Adipocyte (in vitro differentiated cells): ENCODE measurements around the gene SCCPDH.
"Not testable (repeated sequence)": the region's sequence is repeated elsewhere in the genome, so short reads cannot be mapped to it uniquely, and the experiment has no call there.

Source experiments
- DNase-seq: peaks from one replicate; pipeline ENCODE4 v3.0.0-alpha.2; 2015; ENCODE audit warnings: low read depth
- H3K27me3 ChIP-seq: replicated peaks from 2 replicates; pipeline ENCODE4 v1.7.0; 2013; ENCODE audit warnings: mild to moderate bottlenecking, low read length, moderate library complexity; ENCODE audit not compliant: control insufficient read depth, insufficient read depth
- H3K36me3 ChIP-seq: 2 replicates; pipeline ENCODE4 v1.7.0; 2013; ENCODE audit warnings: low read length, mild to moderate bottlenecking, moderate library complexity; ENCODE audit not compliant: control insufficient read depth, insufficient read depth, severe bottlenecking
- H3K4me1 ChIP-seq: 2 replicates; pipeline ENCODE4 v1.7.0; 2013; ENCODE audit warnings: mild to moderate bottlenecking, low read length, moderate library complexity; ENCODE audit not compliant: control insufficient read depth, insufficient read depth
- H3K4me3 ChIP-seq: 2 replicates; pipeline ENCODE4 v1.7.0; 2013; ENCODE audit warnings: mild to moderate bottlenecking, low read length, moderate library complexity
- H3K9ac ChIP-seq: 2 replicates; pipeline ENCODE4 v1.7.0; 2013; ENCODE audit warnings: mild to moderate bottlenecking, low read length, moderate library complexity
- H3K9me3 ChIP-seq: 2 replicates; pipeline ENCODE4 v1.7.0; 2013; ENCODE audit warnings: mild to moderate bottlenecking, low read length, moderate library complexity; ENCODE audit not compliant: control insufficient read depth

SCCPDH gene

DNA sequence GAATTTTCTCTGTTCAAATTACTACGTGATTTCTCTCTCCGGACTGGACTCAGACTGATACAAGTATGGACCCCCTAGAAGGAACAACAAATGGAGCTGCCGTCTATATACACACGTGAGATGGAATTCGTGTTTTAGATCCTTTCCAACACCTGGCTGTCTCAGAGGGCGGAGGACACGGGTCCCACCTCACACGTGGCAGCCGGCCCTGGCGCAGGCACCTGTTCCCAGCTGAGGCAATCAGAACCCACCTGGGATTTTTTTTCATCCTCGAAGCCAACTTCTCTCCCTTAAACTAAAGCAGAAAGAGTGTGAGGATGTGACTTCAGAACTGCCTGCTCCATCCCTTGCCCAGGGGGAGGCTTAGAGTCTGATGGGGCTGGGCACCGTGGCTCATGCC lies 34.1 kb upstream of the SCCPDH start:
- Histone ChIP-seq H3K27me3 (no peaks in the 10 kb centered on the region), H3K36me3 (no peaks in the 10 kb centered on the region), H3K9me3 (no peaks in the 10 kb centered on the region), H3K4me3 (no peak overlapping the region), H3K9ac (peak overlapping the region; percentile 42), H3K4me1 (peaks cover 7% of the 10 kb centered on the region)
- no peak for DNase-seq

GRCh38 chr1:246691622-246692495 lies 32.4 kb upstream of the SCCPDH start:
- Histone ChIP-seq H3K27me3 (no peaks in the 10 kb centered on the region), H3K36me3 (no peaks in the 10 kb centered on the region), H3K9ac (peak overlapping the region; percentile 47), H3K9me3 (no peaks in the 10 kb centered on the region), H3K4me3 (no peak overlapping the region), H3K4me1 (peaks cover 9% of the 10 kb centered on the region)
- DNase-seq, result no peak

DNA sequence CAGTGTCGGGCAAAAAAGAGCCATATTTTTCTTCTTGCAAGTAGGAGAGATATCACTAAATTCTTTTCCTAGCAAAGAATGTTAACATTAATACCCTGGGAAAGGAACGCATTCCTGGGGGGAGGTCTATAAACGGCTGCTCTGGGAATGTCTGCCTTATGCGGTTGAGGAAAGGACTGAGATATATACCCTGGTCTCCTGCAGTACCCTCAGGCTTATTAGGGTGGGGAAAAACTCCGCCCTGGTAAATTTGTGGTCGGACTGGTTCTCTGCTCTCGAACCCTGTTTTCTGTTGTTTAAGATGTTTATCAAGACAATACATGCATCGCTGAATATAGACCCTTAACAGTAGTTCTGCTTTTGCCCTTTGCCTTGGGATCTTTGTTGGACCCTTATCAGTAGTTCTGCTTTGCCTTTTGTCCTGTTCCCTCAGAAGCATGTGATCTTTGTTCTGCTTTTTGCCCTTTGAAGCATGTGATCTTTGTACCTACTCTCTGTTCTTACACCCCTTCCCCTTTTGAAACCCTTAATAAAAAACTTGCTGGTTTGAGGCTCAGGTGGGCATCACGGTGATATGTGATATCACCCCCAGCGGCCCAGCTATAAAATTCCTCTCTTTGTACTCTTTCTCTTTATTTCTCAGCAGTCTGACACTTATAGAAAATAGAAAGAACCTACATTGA lies 29.9 kb upstream of the SCCPDH start:
- H3K4me1 ChIP-seq, result peaks cover 17% of the 10 kb centered on the region
- H3K9ac ChIP-seq, H3K27me3 ChIP-seq, DNase-seq, H3K4me3 ChIP-seq, H3K36me3 ChIP-seq, H3K9me3 ChIP-seq: not testable (repeated sequence)

DNA sequence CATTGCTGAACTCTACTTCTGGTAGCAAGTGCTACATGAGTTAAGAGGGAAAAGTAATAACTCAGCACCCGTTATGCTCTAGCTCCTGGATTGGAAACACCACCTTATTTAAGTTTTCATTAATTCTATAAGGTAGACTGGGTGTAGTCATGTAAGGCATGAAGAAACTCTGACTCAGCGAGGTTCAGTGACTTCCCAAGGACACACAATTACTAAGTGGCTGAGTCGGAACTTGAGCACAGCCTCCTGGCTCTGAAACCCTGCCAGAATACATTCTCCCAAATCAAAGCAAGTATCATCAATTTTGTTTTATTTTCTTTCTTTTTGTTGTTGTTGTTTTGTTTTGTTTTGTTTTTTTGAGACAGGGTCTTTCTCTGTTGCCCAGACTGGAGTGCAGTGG lies 29.1 kb upstream of the SCCPDH start:
- DNase-seq, result no peak
- no peak overlapping the region for H3K9ac ChIP-seq
- H3K27me3 ChIP-seq, result no peaks in the 10 kb centered on the region
- H3K36me3 ChIP-seq, result no peaks in the 10 kb centered on the region
- H3K4me3 ChIP-seq, result no peak overlapping the region
- H3K4me1 ChIP-seq, result peaks cover 17% of the 10 kb centered on the region
- H3K9me3 ChIP-seq, result no peaks in the 10 kb centered on the region

DNA sequence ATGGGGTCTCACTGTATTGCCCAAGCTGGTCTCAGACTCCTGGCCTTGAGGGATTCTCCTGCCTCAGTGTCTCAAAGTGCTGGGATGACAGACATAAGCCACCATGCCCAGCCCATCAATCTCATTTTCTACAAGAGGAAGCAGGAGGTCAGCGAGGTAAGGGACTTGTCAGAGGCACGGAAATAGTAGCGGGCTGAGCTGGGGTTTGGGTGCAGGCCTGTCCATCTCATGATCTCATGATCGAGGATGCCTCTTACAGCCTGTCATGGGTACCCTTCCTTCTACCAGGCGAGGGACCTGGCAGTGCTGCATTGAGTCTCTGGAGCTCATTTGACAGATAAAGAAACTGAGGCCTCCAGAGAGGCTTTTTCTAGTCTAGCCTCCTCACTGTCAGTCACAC lies 28.5 kb upstream of the SCCPDH start:
- Histone ChIP-seq H3K4me1 (peaks cover 17% of the 10 kb centered on the region), H3K36me3 (no peaks in the 10 kb centered on the region), H3K4me3 (no peak overlapping the region), H3K27me3 (no peaks in the 10 kb centered on the region), H3K9ac (no peak overlapping the region), H3K9me3 (no peaks in the 10 kb centered on the region)
- DNase-seq, result no peak

DNA sequence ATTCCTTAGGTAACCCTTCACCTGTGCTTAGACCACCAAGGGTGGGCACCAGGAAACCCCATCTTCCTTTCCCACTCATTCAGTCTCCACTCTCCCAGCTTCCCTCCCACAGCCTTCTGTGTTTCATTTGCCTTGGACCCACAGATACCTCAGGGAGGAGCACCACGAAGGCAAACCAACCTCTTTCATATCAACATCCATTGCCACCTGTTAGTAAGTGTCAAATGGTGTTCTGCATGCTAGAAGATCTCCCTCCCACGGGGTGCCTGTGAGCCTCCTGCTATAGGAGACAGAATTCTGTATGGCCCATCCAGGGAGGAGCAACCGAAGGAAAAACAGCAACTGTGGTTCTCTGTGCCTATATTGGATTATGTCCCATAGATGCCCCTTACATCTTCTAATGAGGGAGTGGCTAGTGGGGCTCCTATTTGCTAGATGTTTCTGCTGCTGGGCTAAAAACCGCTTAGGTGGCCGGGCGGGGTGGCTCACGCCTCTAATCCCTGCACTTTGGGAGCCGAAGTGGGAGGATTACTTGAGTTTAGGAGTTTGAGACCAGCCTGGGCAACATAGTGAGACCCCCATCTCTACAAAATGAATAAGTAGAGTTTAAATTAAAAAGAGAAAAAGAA lies 25.6 kb upstream of the SCCPDH start:
- no peaks in the 10 kb centered on the region for H3K9me3 ChIP-seq
- peaks cover 10% of the 10 kb centered on the region for H3K4me1 ChIP-seq
- no peaks in the 10 kb centered on the region for H3K36me3 ChIP-seq
- peak overlapping the region; percentile 60 for H3K4me3 ChIP-seq
- peak overlapping the region; percentile 77 for H3K9ac ChIP-seq
- DNase-seq, result no peak
- no peaks in the 10 kb centered on the region for H3K27me3 ChIP-seq

DNA sequence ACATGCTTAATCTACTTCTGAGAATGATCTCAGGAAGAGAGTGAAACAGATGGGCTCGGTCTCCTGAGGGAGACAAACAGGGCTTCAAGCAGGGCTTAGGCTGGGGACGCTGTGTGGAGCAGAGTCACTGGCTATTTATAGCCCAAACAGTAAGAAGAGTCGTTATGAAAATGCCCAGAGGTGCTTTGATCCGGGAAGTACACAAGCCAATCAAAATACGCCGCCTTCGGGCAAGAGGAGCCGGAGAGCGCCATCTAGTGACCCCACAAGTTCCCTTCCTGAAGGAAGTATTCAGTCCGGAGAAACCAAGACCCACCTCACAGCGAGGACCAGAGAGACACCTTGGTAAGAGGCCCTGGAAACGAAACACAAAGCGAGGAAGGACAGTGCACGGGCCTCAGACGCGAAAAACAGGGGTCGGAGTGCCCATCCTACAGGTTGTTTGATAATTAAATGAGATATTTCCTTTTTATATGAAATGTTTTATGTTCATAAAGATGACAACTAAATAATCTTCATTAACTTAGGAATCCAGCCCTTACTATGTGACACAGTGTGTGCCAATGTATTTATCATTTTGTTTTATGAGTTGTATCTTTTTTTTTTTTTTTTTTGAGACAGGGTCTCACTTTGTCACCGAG lies 25.0 kb upstream of the SCCPDH start:
- H3K36me3 ChIP-seq, result no peaks in the 10 kb centered on the region
- peaks cover 11% of the 10 kb centered on the region for H3K4me1 ChIP-seq
- DNase-seq, result peak; percentile 98
- H3K4me3 ChIP-seq, result peak overlapping the region; percentile 60
- peak overlapping the region; percentile 77 for H3K9ac ChIP-seq
- H3K9me3 ChIP-seq, result no peaks in the 10 kb centered on the region
- H3K27me3 ChIP-seq, result no peaks in the 10 kb centered on the region

DNA sequence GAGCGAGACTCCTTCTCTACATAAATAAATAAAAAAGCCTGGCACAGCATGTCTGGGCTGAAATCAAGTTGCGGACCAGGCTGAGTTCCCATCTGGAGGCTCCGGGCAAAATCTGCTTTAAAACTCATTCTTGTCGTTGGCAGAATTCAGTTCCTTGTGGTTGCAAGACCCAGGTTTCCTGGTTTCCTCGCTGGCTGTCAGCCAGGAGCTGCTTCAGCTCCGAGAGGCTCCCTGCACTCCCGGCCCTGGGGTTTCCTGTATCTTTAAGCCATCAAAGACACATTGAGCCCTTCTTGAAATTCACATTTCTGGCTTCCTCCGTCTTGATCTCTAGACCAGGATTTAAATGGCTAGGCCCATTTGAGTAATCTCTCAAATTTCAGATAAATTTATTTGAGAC lies 20.6 kb upstream of the SCCPDH start:
- Histone ChIP-seq H3K9ac (no peak overlapping the region), H3K9me3 (no peaks in the 10 kb centered on the region), H3K36me3 (no peaks in the 10 kb centered on the region), H3K4me3 (no peak overlapping the region), H3K27me3 (no peaks in the 10 kb centered on the region), H3K4me1 (peaks cover 33% of the 10 kb centered on the region)
- DNase-seq, result no peak

DNA sequence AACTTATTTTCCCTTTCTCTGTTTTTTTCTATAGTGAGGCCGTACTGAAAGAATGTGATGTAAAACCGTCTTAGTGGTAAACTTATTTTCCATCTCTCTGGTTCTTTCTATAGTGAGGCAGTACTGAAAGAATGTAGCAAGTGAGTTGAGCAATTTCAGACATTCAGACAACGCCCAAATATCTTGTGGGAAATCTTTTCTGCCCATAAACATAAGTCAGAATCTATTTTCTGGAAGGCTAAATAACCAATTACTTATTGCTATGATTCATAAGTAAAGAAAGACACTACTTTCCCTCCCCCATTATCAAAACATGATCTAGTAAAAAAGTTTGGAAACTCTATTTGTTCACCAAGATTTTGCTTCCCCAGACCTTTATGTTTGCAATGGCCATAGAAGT lies 18.8 kb upstream of the SCCPDH start:
- Histone ChIP-seq H3K9ac (peak overlapping the region; percentile 55), H3K9me3 (no peaks in the 10 kb centered on the region), H3K27me3 (no peaks in the 10 kb centered on the region), H3K4me1 (peaks cover 29% of the 10 kb centered on the region), H3K36me3 (no peaks in the 10 kb centered on the region), H3K4me3 (peak overlapping the region; percentile 19)
- DNase-seq, result peak; percentile 97

GRCh38 chr1:246708166-246708565 lies 16.0 kb upstream of the SCCPDH start:
- Histone ChIP-seq H3K9me3 (no peaks in the 10 kb centered on the region), H3K4me3 (no peak overlapping the region), H3K9ac (no peak overlapping the region), H3K36me3 (no peaks in the 10 kb centered on the region), H3K4me1 (peaks cover 29% of the 10 kb centered on the region), H3K27me3 (no peaks in the 10 kb centered on the region)
- DNase-seq, result peak; percentile 25

GRCh38 chr1:246709196-246709595 lies 15.0 kb upstream of the SCCPDH start:
- DNase-seq, result no peak
- Histone ChIP-seq H3K9ac (no peak overlapping the region), H3K4me3 (no peak overlapping the region)

More at GRCh38 chr1:246709196-246709595, 15.0 kb upstream of the SCCPDH start:
- Histone ChIP-seq H3K27me3 (no peaks in the 10 kb centered on the region), H3K4me1 (peaks cover 28% of the 10 kb centered on the region), H3K9me3 (no peaks in the 10 kb centered on the region), H3K36me3 (no peaks in the 10 kb centered on the region)
